Breast epithelium (tissue), 4 donors: ENCODE results near the gene U2AF2. TPM values are rescaled to one million over a fixed set of nuclear protein-coding genes. Genes with fewer than 3 reads are reported as not detected.

Experiments
- DNase-seq, 2 donors: peaks; one replicate each; pipeline ENCODE4 v3.0.0-alpha.2; 2019; ENCODE audit warnings: low spot score in 2 of 2
- H3K27ac ChIP-seq, 2 donors: fragments of 200-600 bp; sonication (generic) in 1 of 2; one replicate each; pipeline ENCODE4 v1.5.1; 2016 to 2019; ENCODE audit warnings: mild to moderate bottlenecking in 1 of 2
- H3K27me3 ChIP-seq, 2 donors: fragments of 200-600 bp; sonication (generic) in 1 of 2; one replicate each; pipeline versions ENCODE4 v1.5.1 to v1.6.0; 2017 to 2019; ENCODE audit warnings: control low read depth in 1 of 2, mild to moderate bottlenecking in 1 of 2
- H3K36me3 ChIP-seq: fragments of 200-600 bp; one replicate; pipeline ENCODE4 v1.5.1; 2019
- H3K4me1 ChIP-seq, 2 donors: fragments of 200-600 bp; sonication (generic); one replicate each; pipeline ENCODE4 v1.5.1; 2016 to 2019; ENCODE audit warnings: control low read depth in 1 of 2
- H3K4me3 ChIP-seq, 3 donors: fragments of 200-600 bp; sonication (generic); 1 replicate in 2 of 3; 2 replicates in 1 of 3; pipeline ENCODE4 v1.5.1; 2016 to 2019; ENCODE audit warnings: mild to moderate bottlenecking in 3 of 3, moderate library complexity in 2 of 3
- H3K9me3 ChIP-seq, 2 donors: fragments of 200-600 bp; sonication (generic) in 1 of 2; one replicate each; pipeline ENCODE4 v1.5.1; 2016 to 2019; ENCODE audit warnings: control low read depth in 1 of 2
- POLR2A ChIP-seq: fragments of 450-650 bp; IDR thresholded peaks from one replicate; pipeline ENCODE4 v1.6.1; 2016; ENCODE audit warnings: antibody characterized with exemption, mild to moderate bottlenecking, moderate library complexity
- POLR2AphosphoS5 ChIP-seq, 3 donors: sonication (generic); formaldehyde crosslinking; IDR thresholded peaks; one replicate each; pipeline ENCODE4 v1.6.1; 2017; ENCODE audit warnings: antibody characterized with exemption in 3 of 3
- intact Hi-C: fragments of 100-400 bp; cut with DNase I; formaldehyde crosslinking; loops from one replicate; pipeline ENCODE4 v1.15.1; 2023; ENCODE audit warnings: low total_unique reads
- total RNA-seq, 3 donors: library from RNA; depleted of rRNA; stranded (reverse); fragments of >200 nt; gene quantifications; one replicate each; pipeline ENCODE4 v1.1.0, GENCODE V29; 2016
- TF ChIP-seq, protein P1 (sequence below), 3 donors: fragments of 450-650 bp; IDR thresholded peaks; one replicate each; pipeline ENCODE4 v1.5.1; 2016 to 2017; ENCODE audit warnings: antibody characterized with exemption in 3 of 3, mild to moderate bottlenecking in 3 of 3, moderate library complexity in 3 of 3

Gene U2AF2
- total RNA-seq, 3 donors from 2014 or later, result 82.5 to 93.4 (median 85.3) TPM

DNA sequence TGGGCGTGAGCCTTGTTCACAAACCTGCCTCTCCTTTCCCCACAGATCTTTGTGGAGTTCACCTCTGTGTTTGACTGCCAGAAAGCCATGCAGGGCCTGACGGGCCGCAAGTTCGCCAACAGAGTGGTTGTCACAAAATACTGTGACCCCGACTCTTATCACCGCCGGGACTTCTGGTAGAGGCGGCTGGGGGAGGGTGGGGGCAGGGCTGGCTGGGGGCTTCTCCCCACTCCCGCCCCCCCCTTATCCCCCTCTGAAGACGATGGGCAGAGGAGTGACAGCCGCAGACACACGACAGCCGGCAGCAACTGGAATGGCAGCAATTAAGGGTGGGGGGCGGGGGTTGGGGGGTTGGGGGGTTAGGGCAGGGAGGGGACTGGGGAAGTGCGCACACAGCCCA, 19.1 kb downstream of the U2AF2 start:
- H3K9me3 ChIP-seq, result no peaks in the 10 kb centered on the region
- peaks cover 17% of the 10 kb centered on the region for H3K36me3 ChIP-seq
- H3K4me1 ChIP-seq, result peaks cover 0 to 26% of the 10 kb centered on the region in 2 donors
- no peak for DNase-seq
- no peaks in the 10 kb centered on the region for H3K27me3 ChIP-seq
- no peak overlapping the region for H3K4me3 ChIP-seq
- intact Hi-C loops, result no loop called here
- TF ChIP-seq, protein P1, sequence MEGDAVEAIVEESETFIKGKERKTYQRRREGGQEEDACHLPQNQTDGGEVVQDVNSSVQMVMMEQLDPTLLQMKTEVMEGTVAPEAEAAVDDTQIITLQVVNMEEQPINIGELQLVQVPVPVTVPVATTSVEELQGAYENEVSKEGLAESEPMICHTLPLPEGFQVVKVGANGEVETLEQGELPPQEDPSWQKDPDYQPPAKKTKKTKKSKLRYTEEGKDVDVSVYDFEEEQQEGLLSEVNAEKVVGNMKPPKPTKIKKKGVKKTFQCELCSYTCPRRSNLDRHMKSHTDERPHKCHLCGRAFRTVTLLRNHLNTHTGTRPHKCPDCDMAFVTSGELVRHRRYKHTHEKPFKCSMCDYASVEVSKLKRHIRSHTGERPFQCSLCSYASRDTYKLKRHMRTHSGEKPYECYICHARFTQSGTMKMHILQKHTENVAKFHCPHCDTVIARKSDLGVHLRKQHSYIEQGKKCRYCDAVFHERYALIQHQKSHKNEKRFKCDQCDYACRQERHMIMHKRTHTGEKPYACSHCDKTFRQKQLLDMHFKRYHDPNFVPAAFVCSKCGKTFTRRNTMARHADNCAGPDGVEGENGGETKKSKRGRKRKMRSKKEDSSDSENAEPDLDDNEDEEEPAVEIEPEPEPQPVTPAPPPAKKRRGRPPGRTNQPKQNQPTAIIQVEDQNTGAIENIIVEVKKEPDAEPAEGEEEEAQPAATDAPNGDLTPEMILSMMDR (IDR thresholded peaks at IDR 0.05), result no peak
- no peak for TF ChIP-seq POLR2A
- TF ChIP-seq POLR2AphosphoS5 (IDR thresholded peaks at IDR 0.05), result no peak
- peak overlapping the region; percentile 91 to 96 for H3K27ac ChIP-seq

DNA sequence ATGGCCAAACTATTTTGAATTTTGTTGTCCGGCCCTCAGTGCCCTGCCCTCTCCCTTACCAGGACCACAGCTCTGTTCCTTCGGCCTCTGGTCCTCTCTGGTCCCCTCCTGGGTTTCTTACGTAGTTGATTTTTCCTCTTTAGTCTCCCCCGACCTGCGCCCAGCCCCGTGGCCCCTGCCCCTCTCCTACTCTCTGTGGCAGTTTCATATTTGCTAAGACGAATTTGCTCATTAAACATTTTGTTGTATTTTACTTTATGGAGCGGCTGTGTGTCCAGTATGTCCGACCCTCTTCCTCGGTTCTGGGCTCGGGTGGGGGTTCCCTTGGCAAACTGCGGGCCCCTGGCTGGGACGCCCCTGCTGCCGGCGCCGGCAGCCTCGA, 19.6 kb downstream of the U2AF2 start:
- Histone ChIP-seq H3K27me3 (no peaks in the 10 kb centered on the region), H3K27ac (peak overlapping the region; percentile 91 to 96), H3K36me3 (peaks cover 12% of the 10 kb centered on the region), H3K4me3 (peak overlapping the region; percentile 77 to 100 (median 98)), H3K4me1 (peaks cover 0 to 26% of the 10 kb centered on the region in 2 donors), H3K9me3 (no peaks in the 10 kb centered on the region)
- intact Hi-C loops, result no loop called here
- no peak for DNase-seq
- TF ChIP-seq, protein P1 (IDR thresholded peaks at IDR 0.05), result no peak
- TF ChIP-seq POLR2A (no peak), POLR2AphosphoS5 (IDR thresholded peaks at IDR 0.05) (no peak)

GRCh38 chr19:55674841-55675660, 20.2 kb downstream of the U2AF2 start, which contains the start of gene EPN1:
TSS of gene EPN1 (plus strand) at chr19:55675226. CDS start at chr19:55678628, 3,402 bp downstream.
- no peaks in the 10 kb centered on the region for H3K27me3 ChIP-seq
- H3K4me1 ChIP-seq, result peaks cover 0 to 26% of the 10 kb centered on the region in 2 donors
- peak; percentile 91 to 96 for DNase-seq
- peaks cover 6% of the 10 kb centered on the region for H3K36me3 ChIP-seq
- H3K9me3 ChIP-seq, result no peaks in the 10 kb centered on the region
- TF ChIP-seq POLR2A, result no peak
- TF ChIP-seq POLR2AphosphoS5 (IDR thresholded peaks at IDR 0.05), result peak; percentile 61 to 87 (median 63)
- TF ChIP-seq, protein P1 (IDR thresholded peaks at IDR 0.05), result no peak
- peak within 1 kb of the TSS; percentile 91 to 96 for H3K27ac ChIP-seq
- H3K4me3 ChIP-seq, result peak within 1 kb of the TSS; percentile 77 to 100 (median 98)
- intact Hi-C loops, result no loop called here

DNA sequence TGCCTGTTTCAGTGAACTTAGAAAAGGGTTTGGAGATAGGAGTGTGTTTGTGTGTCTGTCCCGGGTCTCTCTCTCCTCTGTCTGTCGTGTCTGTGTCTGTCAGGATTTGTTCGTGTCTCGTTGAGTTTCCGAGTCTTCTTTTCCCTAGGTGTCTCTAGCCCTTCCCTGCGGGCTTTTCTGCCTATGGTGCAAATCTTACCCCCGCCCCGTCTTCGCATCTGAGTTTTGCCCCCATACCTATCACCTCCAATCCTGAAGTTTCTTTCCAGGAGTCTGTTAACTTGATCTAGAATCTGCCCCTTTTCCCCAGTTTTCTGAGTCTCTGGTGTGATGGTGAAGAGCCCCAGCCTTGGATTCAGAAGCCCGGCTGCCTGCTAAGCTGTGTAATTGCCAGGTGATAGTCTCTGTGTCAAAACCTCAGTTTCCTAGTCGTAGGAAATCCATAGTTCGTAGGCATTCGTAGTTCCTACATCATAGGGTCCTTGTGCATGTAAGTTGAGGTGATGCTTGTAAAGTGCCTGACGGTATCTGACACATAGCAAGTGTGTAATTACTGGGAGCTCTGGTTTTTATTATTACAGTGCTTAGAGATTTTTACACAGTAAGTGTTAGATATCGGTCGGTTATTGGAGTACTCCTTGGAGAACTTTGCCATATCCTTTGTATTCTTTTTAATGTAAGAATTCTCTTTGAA, 21.0 kb downstream of the U2AF2 start:
- H3K4me3 ChIP-seq, result peak overlapping the region; percentile 77 to 100 (median 98)
- peaks cover 11% of the 10 kb centered on the region for H3K36me3 ChIP-seq
- H3K4me1 ChIP-seq, result peaks cover 0 to 26% of the 10 kb centered on the region in 2 donors
- intact Hi-C loops, result no loop called here
- no peaks in the 10 kb centered on the region for H3K9me3 ChIP-seq
- H3K27ac ChIP-seq, result peak overlapping the region; percentile 91 to 96
- no peaks in the 10 kb centered on the region for H3K27me3 ChIP-seq
- DNase-seq, result no peak
- TF ChIP-seq, protein P1 (IDR thresholded peaks at IDR 0.05), result no peak
- TF ChIP-seq POLR2AphosphoS5 (IDR thresholded peaks at IDR 0.05) (no peak), POLR2A (no peak)

DNA sequence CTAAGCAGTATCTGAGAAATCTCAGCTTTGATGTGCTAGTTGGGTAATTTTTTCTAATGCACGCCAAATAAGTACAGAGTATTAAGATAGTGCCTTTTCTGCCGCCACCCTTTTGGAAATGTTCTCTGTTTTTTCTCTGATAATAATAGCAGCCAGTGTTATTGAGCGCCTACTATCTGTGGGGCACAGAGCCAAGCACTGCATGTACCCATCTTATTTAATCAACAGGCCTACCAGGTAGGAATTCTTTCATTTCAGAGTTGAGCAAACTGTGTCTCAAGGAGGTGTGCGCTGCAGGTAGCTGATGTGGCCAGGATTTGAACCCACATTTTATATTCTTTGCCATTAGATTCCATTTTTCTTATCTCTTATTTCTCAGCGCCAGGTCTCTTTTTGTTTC, 21.5 kb downstream of the U2AF2 start:
- TF ChIP-seq POLR2AphosphoS5 (IDR thresholded peaks at IDR 0.05) (no peak), POLR2A (no peak)
- TF ChIP-seq, protein P1 (IDR thresholded peaks at IDR 0.05), result no peak
- DNase-seq, result no peak
- peak overlapping the region in 2 of 3 donors; percentile 98 to 100 for H3K4me3 ChIP-seq
- intact Hi-C loops, result no loop called here
- peaks cover 11% of the 10 kb centered on the region for H3K36me3 ChIP-seq
- H3K4me1 ChIP-seq, result peaks cover 0 to 26% of the 10 kb centered on the region in 2 donors
- H3K27me3 ChIP-seq, result no peaks in the 10 kb centered on the region
- H3K27ac ChIP-seq, result no peak overlapping the region
- no peaks in the 10 kb centered on the region for H3K9me3 ChIP-seq
